ENCODE results near the gene CFAP97D1. TPM values are rescaled to one million over a fixed set of nuclear protein-coding genes. Genes with fewer than 3 reads are reported as not detected.

CFAP97D1 gene
- total and polyA plus RNA-seq, 2 donors (not counting 1 experiment from before 2014, with no cell fraction given), result 0.01 TPM; not detected in 1

GRCh38 chr17:43782913-43783680 is 2.9 kb downstream of the CFAP97D1 start:
- peaks cover 45% of the 10 kb centered on the region for H3K27me3 Mint-ChIP-seq
- 83% methylated on average over 13 of the region's 15 CpGs for WGBS (ENCODE audit: insufficient coverage)
- ChIA-PET POLR2A (no interaction called here), CTCF (interaction anchor here (0.9 kb wide), 1 partner anchor 16 kb away, joined by 3 read pairs; no protein-coding TSS in a partner anchor)
- H3K4me3 Mint-ChIP-seq, result no peak overlapping the region
- intact Hi-C loops (cut with micrococcal nuclease), result no loop called here
- Histone ChIP-seq H4K20me1 (ENCODE audit: control insufficient read depth, insufficient read depth, low read length, poor library complexity, severe bottlenecking) (no peaks in the 10 kb centered on the region), H3K9ac (ENCODE audit: low read length) (no peak overlapping the region), H3K4me3 (ENCODE audit: control extremely low read depth in 1 of 5, extremely low read depth in 1 of 5, insufficient read depth in 1 of 5, low read depth in 2 of 5, low read length in 4 of 5) (no peak overlapping the region), H2AFZ (ENCODE audit: insufficient read depth, low read depth, low read length, poor library complexity, severe bottlenecking) (no peak overlapping the region), H3K4me2 (replicated peaks; ENCODE audit: low read depth, low read length, poor library complexity, severe bottlenecking) (no peak overlapping the region), H3K36me3 (replicated peaks in 1 of 2; ENCODE audit: control extremely low read depth in 1 of 2, control insufficient read depth in 1 of 2, extremely low read depth in 1 of 2, insufficient read depth in 2 of 2, low read length in 1 of 2) (no peaks in the 10 kb centered on the region), H3K4me1 (ENCODE audit: control insufficient read depth in 2 of 2, insufficient read depth in 2 of 2, low read length in 2 of 2) (peaks cover 6 to 10% of the 10 kb centered on the region in 2 donors), H3K79me2 (ENCODE audit: control insufficient read depth, insufficient read depth, low read length) (no peaks in the 10 kb centered on the region), H3K27ac (ENCODE audit: low read length in 2 of 2) (no peak overlapping the region), H3K27me3 (replicated peaks in 1 of 4; ENCODE audit: control extremely low read depth in 1 of 4, control insufficient read depth in 3 of 4, insufficient read depth in 4 of 4, low read length in 3 of 4) (peaks cover 0 to 33% (median 12%) of the 10 kb centered on the region in 4 experiments), H3K9me3 (ENCODE audit: control extremely low read depth in 1 of 3, control insufficient read depth in 2 of 3, insufficient read depth in 1 of 3, low read length in 2 of 3) (no peaks in the 10 kb centered on the region)
- peaks cover 4% of the 10 kb centered on the region for H3K4me1 Mint-ChIP-seq
- DNase-seq, result no peak
- TF ChIP-seq CTCF (IDR thresholded peaks at IDR 0.05) (no peak), EZH2 (IDR thresholded peaks at IDR 0.05; ENCODE audit: borderline replicate concordance, insufficient read depth, low read depth, low read length, poor library complexity, severe bottlenecking) (no peak)
- no peaks in the 10 kb centered on the region for H3K9me3 Mint-ChIP-seq (ENCODE audit: insufficient read depth)
- ATAC-seq (ENCODE audit: low read depth), result no peak
- H3K27ac Mint-ChIP-seq, result no peak overlapping the region

- intact Hi-C loops (cut with micrococcal nuclease), result no loop called here
- ATAC-seq (ENCODE audit: low read depth) (no peak), DNase-seq (no peak)
- Histone ChIP-seq H3K4me2 (replicated peaks; ENCODE audit: low read depth, low read length, poor library complexity, severe bottlenecking) (no peak overlapping the region), H3K36me3 (replicated peaks in 1 of 2; ENCODE audit: control extremely low read depth in 1 of 2, control insufficient read depth in 1 of 2, extremely low read depth in 1 of 2, insufficient read depth in 2 of 2, low read length in 1 of 2) (no peaks in the 10 kb centered on the region), H3K9ac (ENCODE audit: low read length) (no peak overlapping the region), H3K27me3 (replicated peaks in 1 of 4; ENCODE audit: control extremely low read depth in 1 of 4, control insufficient read depth in 3 of 4, insufficient read depth in 4 of 4, low read length in 3 of 4) (peaks cover 0 to 33% (median 12%) of the 10 kb centered on the region in 4 experiments), H4K20me1 (ENCODE audit: control insufficient read depth, insufficient read depth, low read length, poor library complexity, severe bottlenecking) (no peaks in the 10 kb centered on the region), H3K79me2 (ENCODE audit: control insufficient read depth, insufficient read depth, low read length) (no peaks in the 10 kb centered on the region), H3K4me1 (ENCODE audit: control insufficient read depth in 2 of 2, insufficient read depth in 2 of 2, low read length in 2 of 2) (peaks cover 6 to 9% of the 10 kb centered on the region in 2 donors), H3K27ac (ENCODE audit: low read length in 2 of 2) (no peak overlapping the region), H3K4me3 (ENCODE audit: control extremely low read depth in 1 of 5, extremely low read depth in 1 of 5, insufficient read depth in 1 of 5, low read depth in 2 of 5, low read length in 4 of 5) (no peak overlapping the region), H3K9me3 (ENCODE audit: control extremely low read depth in 1 of 3, control insufficient read depth in 2 of 3, insufficient read depth in 1 of 3, low read length in 2 of 3) (no peaks in the 10 kb centered on the region), H2AFZ (ENCODE audit: insufficient read depth, low read depth, low read length, poor library complexity, severe bottlenecking) (no peak overlapping the region)
- 100% methylated on average over 1 of the region's 2 CpGs for WGBS (ENCODE audit: insufficient coverage)
- ChIA-PET POLR2A (interaction anchor here (0.6 kb wide), 1 partner anchor 35 kb away, joined by 7 read pairs; no protein-coding TSS in a partner anchor), CTCF (no interaction called here)
- peaks cover 3% of the 10 kb centered on the region for H3K4me1 Mint-ChIP-seq
- no peak overlapping the region for H3K27ac Mint-ChIP-seq
- H3K27me3 Mint-ChIP-seq, result peaks cover 45% of the 10 kb centered on the region
- no peak overlapping the region for H3K4me3 Mint-ChIP-seq
- no peak for TF ChIP-seq CTCF (IDR thresholded peaks at IDR 0.05)
- TF ChIP-seq EZH2 (IDR thresholded peaks at IDR 0.05; ENCODE audit: borderline replicate concordance, insufficient read depth, low read depth, low read length, poor library complexity, severe bottlenecking), result no peak
- no peaks in the 10 kb centered on the region for H3K9me3 Mint-ChIP-seq (ENCODE audit: insufficient read depth)
Observed at GRCh38 chr17:43784068-43784467, 3.8 kb downstream of the CFAP97D1 start.

All from B cell (primary cell).